GM12878 (cell line): ENCODE results near the gene VWA8. TPM values are rescaled to one million over a fixed set of nuclear protein-coding genes. Genes with fewer than 3 reads are reported as not detected.

Source experiments
- ATAC-seq: fragments of 200-7000 bp; cut with Tn5 transposase; 3 replicates; pipeline ENCODE4 v1.9.1; 2020; ENCODE audit warnings: mild to moderate bottlenecking, moderate library complexity
- BruUV-seq: library from RNA; stranded (reverse); fragments of 400-500 nt; replicated peaks from 2 replicates; lab custom pipeline; 2021; lab: Mats Ljungman, UMichigan
- CTCF ChIA-PET: fragments of 300-600 bp; sonication (Branson Sonifier 250); formaldehyde crosslinking; extraction: SDS; loops from one replicate; lab custom pipeline; 2021; ENCODE audit warnings: inconsistent platforms; lab: Yijun Ruan, JAX
- POLR2A ChIA-PET: fragments of 350-600 bp; formaldehyde crosslinking; extraction: SDS; loops from one replicate; lab custom pipeline; 2021; ENCODE audit warnings: inconsistent platforms; lab: Charles Lee
- RAD21 ChIA-PET: fragments of 300-600 bp; sonication (Branson Sonifier 250); formaldehyde crosslinking; loops from one replicate; lab custom pipeline; 2023; ENCODE audit warnings: antibody characterized with exemption; ENCODE audit not compliant: unreplicated experiment; lab: Charles Lee
- SMC1A ChIA-PET: fragments of 300-600 bp; sonication (Branson Sonifier 250); formaldehyde crosslinking; loops from one replicate; lab custom pipeline; 2023; ENCODE audit not compliant: unreplicated experiment, uncharacterized antibody; lab: Charles Lee
- DNase-seq: peaks from one replicate; pipeline ENCODE4 v3.0.0-alpha.2; 2011; ENCODE audit warnings: low read depth, low spot score
- FAIRE-seq: peaks from 3 replicates; lab custom pipeline; 2011; peaks lifted over from hg19 to GRCh38; lab: Jason Lieb, UNC
- H2AFZ ChIP-seq: 2 replicates; pipeline ENCODE4 v1.6.0; 2011; ENCODE audit warnings: low read depth, low read length, control low read depth; ENCODE audit not compliant: control insufficient read depth
- H3K27ac ChIP-seq: 2 replicates; pipeline ENCODE4 v1.5.1; 2011; ENCODE audit warnings: control low read depth; ENCODE audit not compliant: control insufficient read depth, insufficient read depth
- H3K27me3 ChIP-seq, 2 experiments: replicated peaks in 1 of 2; 2 replicates each; pipeline versions ENCODE4 v1.6.0 to v1.6.1; 2011; ENCODE audit warnings: low read length in 1 of 2; ENCODE audit not compliant: control insufficient read depth in 2 of 2, insufficient read depth in 2 of 2
- H3K36me3 ChIP-seq, 2 experiments: 2 replicates each; pipeline ENCODE4 v1.5.1; 2011; ENCODE audit warnings: low read length in 1 of 2; ENCODE audit not compliant: control insufficient read depth in 2 of 2, insufficient read depth in 2 of 2
- H3K4me1 ChIP-seq: 2 replicates; pipeline ENCODE4 v1.6.1; 2011; ENCODE audit warnings: mild to moderate bottlenecking, low read length, moderate library complexity, mixed read lengths; ENCODE audit not compliant: control insufficient read depth, insufficient read depth
- H3K4me2 ChIP-seq: 2 replicates; pipeline ENCODE4 v1.6.0; 2011; ENCODE audit warnings: control low read depth; ENCODE audit not compliant: control insufficient read depth, insufficient read depth
- H3K4me3 ChIP-seq: fragments of 200-600 bp; sonication (generic); 2 replicates; pipeline ENCODE4 v1.5.1; 2016
- H3K79me2 ChIP-seq: 2 replicates; pipeline ENCODE4 v1.6.0; 2011; ENCODE audit warnings: low read length; ENCODE audit not compliant: control insufficient read depth, insufficient read depth
- H3K9ac ChIP-seq: 2 replicates; pipeline ENCODE4 v1.8.0; 2011; ENCODE audit warnings: low read length, control low read depth, mixed read lengths; ENCODE audit not compliant: control insufficient read depth, insufficient read depth
- H3K9me3 ChIP-seq: replicated peaks from 3 replicates; pipeline ENCODE4 v1.5.1; 2011; ENCODE audit warnings: mild to moderate bottlenecking, low read length; ENCODE audit not compliant: control insufficient read depth, insufficient read depth
- H4K20me1 ChIP-seq: 2 replicates; pipeline ENCODE4 v1.6.0; 2011; ENCODE audit not compliant: control insufficient read depth, insufficient read depth
- CBFB ChIP-seq: IDR thresholded peaks from 2 replicates; pipeline ENCODE4 v1.6.1; 2016; ENCODE audit warnings: antibody characterized with exemption, low read depth
- ETV6 ChIP-seq, 2 experiments: fragments of 450-650 bp in 1 of 2; IDR thresholded peaks in 1 of 2; conservative IDR thresholded peaks in 1 of 2; 2 replicates each; pipeline ENCODE4 v1.6.1; 2014; ENCODE audit warnings: antibody characterized with exemption in 1 of 2, borderline replicate concordance in 1 of 2, low read depth in 1 of 2, mild to moderate bottlenecking in 1 of 2, moderate library complexity in 1 of 2
- FOXM1 ChIP-seq: IDR thresholded peaks from 2 replicates; pipeline ENCODE4 v1.6.1; 2012; ENCODE audit warnings: low read depth, mild to moderate bottlenecking, inconsistent platforms, low read length, moderate library complexity
- GATAD2B ChIP-seq: fragments of 450-650 bp; conservative IDR thresholded peaks from 2 replicates; pipeline ENCODE4 v1.6.1; 2017; ENCODE audit warnings: low read depth, mild to moderate bottlenecking, moderate library complexity
- HCFC1 ChIP-seq: fragments of 150-350 bp; IDR thresholded peaks from 2 replicates; pipeline ENCODE4 v1.6.1; 2014; ENCODE audit warnings: low read length
- IRF3 ChIP-seq: fragments of 450-650 bp; IDR thresholded peaks from 2 replicates; pipeline ENCODE4 v1.6.1; 2014; ENCODE audit warnings: mild to moderate bottlenecking
- KDM1A ChIP-seq: fragments of 200-600 bp; sonication (generic); IDR thresholded peaks from 2 replicates; pipeline ENCODE4 v1.6.1; 2016; ENCODE audit warnings: borderline replicate concordance
- LARP7 ChIP-seq: fragments of 450-650 bp; IDR thresholded peaks from 2 replicates; pipeline ENCODE4 v1.6.1; 2017; ENCODE audit warnings: mild to moderate bottlenecking
- MLLT1 ChIP-seq: fragments of 450-650 bp; IDR thresholded peaks from 2 replicates; pipeline ENCODE4 v1.6.1; 2016; ENCODE audit warnings: mild to moderate bottlenecking
- NFYA ChIP-seq: IDR thresholded peaks from 2 replicates; pipeline ENCODE4 v1.6.1; 2011; ENCODE audit warnings: low read depth, mild to moderate bottlenecking, low read length, improper control_type of control experiment, borderline replicate concordance
- SP1 ChIP-seq: IDR thresholded peaks from one replicate; pipeline ENCODE4 v1.6.1; 2011; ENCODE audit warnings: low read depth, low read length
- WGBS: methylation state at CpG from one replicate; pipeline ENCODE4 v1.1.6; 2016; ENCODE audit warnings: low lambda C conversion rate; ENCODE audit not compliant: insufficient replicate concordance, insufficient coverage; ENCODE audit errors: missing lambda C conversion rate; 5-methylcytosine and 5-hydroxymethylcytosine counted together
- in situ Hi-C: fragments of 300-500 bp; cut with MboI; formaldehyde crosslinking; loops from 9 replicates; pipeline ENCODE4 v1.14.3; 2018; ENCODE audit warnings: mixed read lengths
- intact Hi-C: fragments of 100-400 bp; cut with micrococcal nuclease; formaldehyde crosslinking; loops from one replicate; pipeline ENCODE4 v1.14.2; 2022; ENCODE audit not compliant: unreplicated experiment
- polyA plus RNA-seq, 11 experiments: library from polyadenylated mRNA; depleted of rRNA in 4 of 11; unstranded in 6 of 11; stranded (reverse) in 5 of 11; fragments of >200 nt; fragmentation: Nextera tagmentation in 4 of 11; fragmentation: Illumina TruSeq in 1 of 11; extraction: Ambion mirVana in 4 of 11; extraction: Trizol in 1 of 11; gene quantifications; 1 replicate in 1 of 11; 2 replicates in 10 of 11; pipeline versions ENCODE4 v1.2.1 to v1.2.3, GENCODE V29; 2011 to 2016; ENCODE audit warnings: inconsistent platforms in 2 of 11, missing spikeins in 2 of 11, low read depth in 1 of 11
- total RNA-seq, 4 experiments: library from RNA; depleted of rRNA in 3 of 4; stranded (reverse); fragments of >200 nt in 3 of 4; fragmentation: Illumina TruSeq in 1 of 4; extraction: Trizol in 1 of 4; gene quantifications; 2 replicates each; pipeline versions ENCODE4 v1.2.1 to v1.2.3, GENCODE V29; 2013 to 2021

VWA8 gene
- total and polyA plus RNA-seq, 10 of the 15 experiments (the other 5 are each of a cell fraction or from before 2014, with no cell fraction given), result 3.0 to 21.8 (median 13.5) TPM

- Histone ChIP-seq H3K4me2 (no peak overlapping the region), H2AFZ (no peak overlapping the region), H3K27me3 (no peaks in the 10 kb centered on the region), H3K4me1 (no peaks in the 10 kb centered on the region), H3K36me3 (peaks cover 0 to 4% of the 10 kb centered on the region in 2 experiments; a peak in 1 of 4 replicates), H3K27ac (no peak overlapping the region), H3K79me2 (no peaks in the 10 kb centered on the region), H4K20me1 (no peaks in the 10 kb centered on the region), H3K4me3 (no peak overlapping the region), H3K9me3 (no peaks in the 10 kb centered on the region), H3K9ac (no peak overlapping the region)
- FAIRE-seq (no peak), DNase-seq (no peak), ATAC-seq (no peak)
- ChIA-PET POLR2A (interaction anchor here (0.6 kb wide), 1 partner anchor 144 kb away, joined by 4 read pairs; no protein-coding TSS in a partner anchor), SMC1A (interaction anchor here (1.5 kb wide), 1 partner anchor 9 kb away, joined by 3 read pairs; no protein-coding TSS in a partner anchor), RAD21 (no interaction called here), CTCF (interaction anchor here (0.8 to 1.0 kb wide), 2 partner anchors 10 to 14 kb away, joined by 3 to 5 read pairs; no protein-coding TSS in a partner anchor)
- TF ChIP-seq MLLT1, result no peak
- TF ChIP-seq CBFB, result no peak
- TF ChIP-seq HCFC1, result no peak
- no peak for TF ChIP-seq GATAD2B
- no peak for TF ChIP-seq KDM1A
- TF ChIP-seq LARP7, result no peak
- TF ChIP-seq ETV6 (conservative IDR thresholded peaks at IDR 0.05 in 1 of 2, IDR thresholded peaks at IDR 0.05 in 1 of 2; ENCODE audit: borderline replicate concordance in 1 of 2, low read depth in 1 of 2), result no peak
- TF ChIP-seq IRF3, result no peak
- TF ChIP-seq NFYA, result no peak
- no peak for TF ChIP-seq SP1
- TF ChIP-seq FOXM1, result no peak
- no TSS peak for BruUV-seq
- in situ Hi-C loops (no loop called here), intact Hi-C loops (no loop called here)
- 89% methylated on average over 2 of the region's 2 CpGs for WGBS
Observed at GRCh38 chr13:41563984-41564365, 396.9 kb downstream of the VWA8 start.
